Psoas muscle (tissue), 8 donors: ENCODE results near the gene PNMA1. TPM values are rescaled to one million over a fixed set of nuclear protein-coding genes. Genes with fewer than 3 reads are reported as not detected.

Source experiments
- ATAC-seq, 4 donors: fragments of 200-7000 bp; cut with Tn5 transposase; one replicate each; pipeline ENCODE4 v1.9.1; 2020; ENCODE audit warnings: moderate library complexity in 3 of 4, mild to moderate bottlenecking in 2 of 4
- DNase-seq, 2 donors: peaks; one replicate each; pipeline ENCODE4 v3.0.0-alpha.2; 2020
- H3K27ac ChIP-seq: fragments of 200-600 bp; one replicate; pipeline ENCODE4 v1.8.0; 2022
- H3K27me3 ChIP-seq, 3 donors: fragments of 200-600 bp in 1 of 3; one replicate each; pipeline versions ENCODE4 v1.6.1 to v1.8.0; 2013 to 2022; ENCODE audit warnings: low read length in 2 of 3, mild to moderate bottlenecking in 2 of 3, moderate library complexity in 1 of 3; ENCODE audit not compliant: insufficient read depth in 3 of 3
- H3K36me3 ChIP-seq, 2 donors: fragments of 200-600 bp in 1 of 2; one replicate each; pipeline versions ENCODE4 v1.6.1 to v1.8.0; 2013 to 2022; ENCODE audit warnings: low read depth in 1 of 2, mild to moderate bottlenecking in 1 of 2, moderate library complexity in 1 of 2; ENCODE audit not compliant: insufficient read depth in 1 of 2
- H3K4me1 ChIP-seq: fragments of 200-600 bp; one replicate; pipeline ENCODE4 v1.8.0; 2022
- H3K4me3 ChIP-seq: fragments of 200-600 bp; one replicate; pipeline ENCODE4 v1.8.0; 2022; ENCODE audit warnings: mild to moderate bottlenecking
- H3K9me3 ChIP-seq: fragments of 200-600 bp; one replicate; pipeline ENCODE4 v1.8.0; 2022
- WGBS, 3 donors: extraction: QIAGEN DNeasy Blood & Tissue Kit; methylation state at CpG; one replicate each; pipeline versions ENCODE4 v1.1.6 to v1.1.7; 2013; 5-methylcytosine and 5-hydroxymethylcytosine counted together
- intact Hi-C, 2 donors: fragments of 100-400 bp; cut with DNase I; formaldehyde crosslinking; loops; one replicate each; pipeline versions ENCODE4 v1.11.0 to v1.14.2; 2022
- polyA plus RNA-seq, 3 donors: library from polyadenylated mRNA; stranded (reverse); fragments of 200-250 nt; gene quantifications; one replicate each; pipeline ENCODE4 v1.2.3, GENCODE V29; 2013
- total RNA-seq, 4 donors: library from RNA; stranded (reverse); fragmentation: NEBNext Ultra II Directional in 2 of 4; extraction: Animal tissue kit (Norgen Biotek cat#: 25700) in 2 of 4; gene quantifications; one replicate each; pipeline versions ENCODE4 v1.2.1 to v1.2.4, GENCODE V29; 2021 to 2023
- TF ChIP-seq, protein P1 (sequence below): fragments of 200-600 bp; IDR thresholded peaks from one replicate; pipeline ENCODE4 v1.8.0; 2022; ENCODE audit warnings: antibody characterized with exemption
- donor health status: healthy with polysubstance abuse.
- donor health status: DM: no; HTN: no; CAD: no; lungs with moderate emphysema.
- donor health status: Bipolar disorder and iron deficiency.
- donor health status: healthy.
- donor health status: DM: yes; HTN: yes; CAD: no.
- donor health status: DM: no; HTN: no; CAD: no.
- donor health status: DM: no; HTN: no; CAD: no.
- donor health status: DM: yes; HTN: yes; CAD: no.

PNMA1 gene
- total and polyA plus RNA-seq, 7 donors = 9.3 to 28.8 (median 19.6) TPM

DNA sequence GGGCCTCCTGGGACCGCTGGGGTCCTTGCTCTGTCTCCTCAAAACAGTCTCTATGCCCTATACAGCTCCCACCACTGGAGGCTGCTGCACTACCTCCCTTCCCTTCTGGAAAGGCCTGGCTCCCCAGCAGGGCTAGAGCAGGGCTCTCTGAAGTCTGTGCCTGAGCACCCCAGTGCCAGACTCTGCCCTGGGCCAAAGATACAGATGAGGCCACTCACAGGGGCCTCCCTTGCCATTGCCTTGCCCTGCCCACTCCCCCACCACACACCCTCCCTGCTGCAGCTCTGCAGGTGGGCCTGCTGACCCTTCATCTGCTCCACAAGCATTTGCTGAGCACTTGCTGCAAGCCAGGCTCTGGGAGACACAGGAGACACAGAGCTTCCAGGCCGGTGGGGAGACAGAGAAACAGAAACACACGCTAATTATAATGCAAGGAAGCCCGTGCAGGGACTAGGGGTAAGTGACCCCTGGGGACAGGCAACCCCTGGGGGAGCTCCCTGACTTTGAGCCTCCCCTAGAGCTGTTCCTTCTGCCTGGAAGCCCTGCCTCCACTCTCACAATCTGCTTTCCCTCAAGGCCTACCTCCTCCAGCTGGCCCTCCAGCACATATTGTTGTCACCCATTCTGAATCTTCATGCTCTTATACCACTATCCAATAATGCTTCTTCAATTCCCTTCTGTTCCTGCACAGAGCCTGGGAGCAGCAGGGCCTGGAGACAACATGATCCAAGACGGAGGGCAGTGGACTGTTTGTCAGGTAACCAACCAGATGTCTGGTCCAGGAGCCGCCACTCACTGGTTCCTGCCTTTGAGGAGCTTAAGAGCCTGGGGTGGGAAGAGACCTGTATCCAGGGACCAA, 32.6 kb upstream of the PNMA1 start:
- intact Hi-C loops = no loop called here
- Histone ChIP-seq H3K36me3 (no peaks in the 10 kb centered on the region), H3K4me3 (no peak overlapping the region), H3K4me1 (peaks cover 97% of the 10 kb centered on the region), H3K9me3 (no peaks in the 10 kb centered on the region), H3K27me3 (no peaks in the 10 kb centered on the region), H3K27ac (peak overlapping the region; percentile 80)
- no peak for DNase-seq
- WGBS, 3 donors = 28 to 60% (median 31%) methylated on average over 6 of the region's 6 CpGs
- ATAC-seq = peak in 3 of 4 donors; percentile 14 to 18 (median 16)
- TF ChIP-seq, protein P1, sequence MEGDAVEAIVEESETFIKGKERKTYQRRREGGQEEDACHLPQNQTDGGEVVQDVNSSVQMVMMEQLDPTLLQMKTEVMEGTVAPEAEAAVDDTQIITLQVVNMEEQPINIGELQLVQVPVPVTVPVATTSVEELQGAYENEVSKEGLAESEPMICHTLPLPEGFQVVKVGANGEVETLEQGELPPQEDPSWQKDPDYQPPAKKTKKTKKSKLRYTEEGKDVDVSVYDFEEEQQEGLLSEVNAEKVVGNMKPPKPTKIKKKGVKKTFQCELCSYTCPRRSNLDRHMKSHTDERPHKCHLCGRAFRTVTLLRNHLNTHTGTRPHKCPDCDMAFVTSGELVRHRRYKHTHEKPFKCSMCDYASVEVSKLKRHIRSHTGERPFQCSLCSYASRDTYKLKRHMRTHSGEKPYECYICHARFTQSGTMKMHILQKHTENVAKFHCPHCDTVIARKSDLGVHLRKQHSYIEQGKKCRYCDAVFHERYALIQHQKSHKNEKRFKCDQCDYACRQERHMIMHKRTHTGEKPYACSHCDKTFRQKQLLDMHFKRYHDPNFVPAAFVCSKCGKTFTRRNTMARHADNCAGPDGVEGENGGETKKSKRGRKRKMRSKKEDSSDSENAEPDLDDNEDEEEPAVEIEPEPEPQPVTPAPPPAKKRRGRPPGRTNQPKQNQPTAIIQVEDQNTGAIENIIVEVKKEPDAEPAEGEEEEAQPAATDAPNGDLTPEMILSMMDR = no peak

DNA sequence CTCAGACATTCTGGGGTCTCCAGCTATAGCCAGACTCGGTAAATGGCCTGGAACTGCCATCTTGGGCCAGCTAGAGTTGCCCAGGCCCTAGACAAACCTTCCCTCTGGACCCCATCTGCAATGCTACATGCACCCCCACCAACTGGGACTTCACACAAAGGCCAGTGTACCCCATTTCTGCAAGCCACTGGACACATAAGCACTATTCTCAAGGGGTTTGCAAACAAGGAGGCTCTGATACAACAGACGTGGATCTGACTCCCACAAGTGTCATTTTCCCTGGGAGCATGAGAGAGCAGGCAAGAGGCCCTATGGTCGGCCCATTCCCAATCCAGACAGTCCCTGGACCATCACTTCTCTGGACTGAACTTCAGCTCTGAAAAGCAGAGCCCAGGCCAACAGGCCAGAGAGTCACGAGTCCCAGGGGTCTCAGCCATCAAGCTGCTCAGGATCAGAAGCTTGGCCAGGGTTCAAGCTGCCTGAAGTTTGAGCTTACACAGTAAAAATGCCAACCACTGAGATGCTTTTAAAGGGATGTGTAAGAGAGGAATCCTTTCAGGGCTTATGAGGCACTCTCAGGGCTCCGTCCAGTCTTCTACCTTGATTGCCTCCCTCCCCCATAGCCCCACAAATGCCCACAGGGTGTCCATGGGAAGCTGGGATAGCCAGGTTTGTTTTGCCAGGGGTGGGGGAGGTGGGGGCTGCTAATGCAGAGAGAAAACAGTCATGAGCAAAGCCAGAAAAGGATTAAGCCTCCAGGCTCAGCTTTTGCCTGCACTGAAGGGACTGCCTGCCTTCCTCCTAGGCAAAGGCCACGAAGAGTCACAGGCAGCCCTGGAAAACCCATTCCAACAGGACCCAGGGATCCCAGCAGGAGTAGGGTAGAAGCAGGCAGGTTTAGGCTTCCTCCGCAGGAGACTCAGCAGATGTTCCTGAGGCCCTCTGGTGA, 31.7 kb upstream of the PNMA1 start:
- DNase-seq = no peak
- intact Hi-C loops = no loop called here
- Histone ChIP-seq H3K36me3 (no peaks in the 10 kb centered on the region), H3K4me1 (peaks cover 97% of the 10 kb centered on the region), H3K27ac (peak overlapping the region; percentile 80), H3K27me3 (no peaks in the 10 kb centered on the region), H3K9me3 (no peaks in the 10 kb centered on the region), H3K4me3 (no peak overlapping the region)
- TF ChIP-seq, protein P1 = no peak
- ATAC-seq = no peak
- 34 to 60% (median 38%) methylated on average over 7 of the region's 7 CpGs for WGBS, 3 donors

DNA sequence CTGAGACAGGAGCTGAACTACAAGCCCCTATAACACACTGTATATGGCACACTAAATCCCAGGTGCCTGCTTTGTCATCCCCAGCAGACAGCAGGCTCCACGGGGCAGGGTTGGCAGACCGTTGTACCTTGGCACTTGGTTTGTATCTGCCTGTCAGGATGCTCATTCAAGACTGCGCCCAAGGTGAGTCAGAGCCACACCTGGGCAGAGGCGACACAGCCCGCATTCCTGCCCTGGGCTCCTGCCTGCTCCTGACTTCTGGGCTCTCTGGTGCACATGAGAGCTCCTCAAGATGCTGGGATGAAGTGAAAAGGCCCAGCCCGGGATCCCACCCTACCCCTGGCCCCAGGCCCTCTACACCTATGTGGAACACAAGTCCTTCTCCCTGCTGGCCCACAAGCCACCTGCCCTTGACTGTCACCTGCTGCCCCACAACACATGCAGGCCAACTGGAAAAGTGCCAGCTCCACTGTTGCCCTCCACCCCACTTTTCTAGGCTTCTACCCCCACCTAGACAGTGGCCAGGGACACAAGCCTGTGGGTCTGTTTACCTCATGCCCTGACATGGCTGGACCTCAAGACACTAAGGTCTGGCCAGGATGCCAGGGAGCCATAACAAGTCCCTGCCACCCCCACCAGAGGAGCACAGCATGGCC, 30.8 kb upstream of the PNMA1 start:
- Histone ChIP-seq H3K4me1 (peaks cover 97% of the 10 kb centered on the region), H3K27me3 (no peaks in the 10 kb centered on the region), H3K9me3 (no peaks in the 10 kb centered on the region), H3K27ac (peak overlapping the region; percentile 80), H3K4me3 (no peak overlapping the region), H3K36me3 (no peaks in the 10 kb centered on the region)
- ATAC-seq = peak in 3 of 4 donors; percentile 11 to 26 (median 22)
- intact Hi-C loops = no loop called here
- WGBS, 3 donors = 46 to 69% (median 60%) methylated on average over 6 of the region's 6 CpGs
- TF ChIP-seq, protein P1 = no peak
- peak in 1 of 2 donors; percentile 47 for DNase-seq

DNA sequence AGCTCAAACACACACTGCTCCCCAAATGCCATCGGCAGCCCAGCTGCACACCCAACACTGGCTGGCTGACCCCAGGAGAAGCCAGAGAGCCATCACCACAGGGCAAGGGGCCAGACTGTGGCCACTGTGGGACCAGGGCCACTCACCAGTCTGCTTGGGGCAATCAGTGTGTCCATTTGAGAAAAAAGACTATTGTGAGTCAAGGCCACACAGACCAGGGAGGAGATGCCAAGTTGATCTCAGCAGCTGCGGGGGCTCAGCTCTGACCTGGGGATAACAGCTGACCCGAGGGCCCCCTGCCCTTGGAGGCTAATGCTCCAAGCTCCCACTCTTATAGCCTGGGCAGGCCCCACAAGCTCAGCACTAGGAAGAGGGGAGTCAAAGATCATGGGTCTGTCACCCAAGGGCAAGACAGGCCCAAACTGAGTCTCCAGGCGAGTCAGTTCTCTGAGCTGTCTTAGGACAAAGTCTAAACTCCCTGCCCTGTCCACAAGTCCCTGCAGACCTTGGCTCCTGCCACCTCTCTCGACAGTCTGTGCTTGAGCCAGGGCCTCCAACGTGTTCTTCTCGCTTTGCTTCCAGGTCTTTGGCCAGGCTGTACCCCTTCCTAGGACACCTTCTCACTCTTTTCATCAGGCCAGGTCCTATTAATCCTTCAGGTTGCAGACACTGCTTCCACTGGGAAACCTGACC, 30.1 kb upstream of the PNMA1 start:
- Histone ChIP-seq H3K36me3 (peaks cover 0 to 6% of the 10 kb centered on the region in 2 donors), H3K4me3 (no peak overlapping the region), H3K4me1 (peaks cover 96% of the 10 kb centered on the region), H3K27ac (peak overlapping the region; percentile 80), H3K27me3 (no peaks in the 10 kb centered on the region), H3K9me3 (no peaks in the 10 kb centered on the region)
- DNase-seq (no peak), ATAC-seq (peak in 2 of 4 donors; percentile 6 to 8)
- TF ChIP-seq, protein P1 = no peak
- intact Hi-C loops = no loop called here
- WGBS, 3 donors = 15 to 35% (median 18%) methylated on average over 7 of the region's 7 CpGs
